Fibroblast of the aortic adventitia (primary cell): ENCODE data around the gene SMPD3. TPM values are rescaled to one million over a fixed set of nuclear protein-coding genes. Genes with fewer than 3 reads are reported as not detected.

Source experiments
- DNase-seq: peaks from one replicate; pipeline ENCODE4 v3.0.0-alpha.2; 2010; ENCODE audit warnings: low read depth
- H3K4me3 ChIP-seq: 2 replicates; pipeline ENCODE4 v1.5.1; 2011; ENCODE audit warnings: low read depth, mild to moderate bottlenecking, control low read depth, low read length, moderate library complexity
- CTCF ChIP-seq: IDR thresholded peaks from 2 replicates; pipeline ENCODE4 v1.5.1; 2011; ENCODE audit warnings: mild to moderate bottlenecking, low read length, control low read depth, inconsistent platforms; ENCODE audit not compliant: insufficient read depth
- total RNA-seq: library from RNA; depleted of rRNA; stranded (reverse); fragments of >200 nt; gene quantifications from 2 replicates; pipeline ENCODE4 v1.2.3, GENCODE V29; 2012; ENCODE audit warnings: low replicate concordance

SMPD3 gene
- total RNA-seq, 1 donor = not detected

GRCh38 chr16:68332411-68333121 is 115.7 kb downstream of the SMPD3 start:
- DNase-seq = peak; percentile 31
- TF ChIP-seq CTCF = no peak
- H3K4me3 ChIP-seq = no peak overlapping the region

GRCh38 chr16:68331879-68332410 is 116.4 kb downstream of the SMPD3 start:
- no peak for TF ChIP-seq CTCF
- peak; percentile 65 for DNase-seq
- H3K4me3 ChIP-seq = no peak overlapping the region

- TF ChIP-seq CTCF = no peak
- no peak overlapping the region for H3K4me3 ChIP-seq
- no peak for DNase-seq
These were observed 119.4 kb downstream of the SMPD3 start for GRCh38 chr16:68328860-68329390.

- DNase-seq = peak; percentile 85
- H3K4me3 ChIP-seq = no peak overlapping the region
- TF ChIP-seq CTCF = peak; percentile 95
These were observed 120.0 kb downstream of the SMPD3 start for GRCh38 chr16:68328151-68328859.

- TF ChIP-seq CTCF = no peak
- H3K4me3 ChIP-seq = no peak overlapping the region
- no peak for DNase-seq
These were observed 123.4 kb downstream of the SMPD3 start for GRCh38 chr16:68324780-68325357.

- no peak overlapping the region for H3K4me3 ChIP-seq
- TF ChIP-seq CTCF = no peak
- DNase-seq = no peak
These were observed 124.0 kb downstream of the SMPD3 start for GRCh38 chr16:68324336-68324735.
